Muscle layer of duodenum (tissue), 2 donors: ENCODE results near the gene LBX2.

ENCODE experiments used
- H3K27ac ChIP-seq: one replicate; pipeline ENCODE4 v1.7.0; 2013; ENCODE audit warnings: mild to moderate bottlenecking, low read length
- H3K27me3 ChIP-seq: one replicate; pipeline ENCODE4 v1.7.0; 2013; ENCODE audit warnings: low read depth, mild to moderate bottlenecking, control low read depth, low read length
- H3K36me3 ChIP-seq, 2 donors: one replicate each; pipeline ENCODE4 v1.7.0; 2013; ENCODE audit warnings: low read length in 2 of 2, control low read depth in 1 of 2, mild to moderate bottlenecking in 1 of 2; ENCODE audit not compliant: insufficient read depth in 2 of 2, control insufficient read depth in 1 of 2
- H3K4me1 ChIP-seq, 2 donors: one replicate each; pipeline ENCODE4 v1.7.0; 2013; ENCODE audit warnings: low read length in 2 of 2, mild to moderate bottlenecking in 2 of 2, control low read depth in 1 of 2, moderate library complexity in 1 of 2; ENCODE audit not compliant: insufficient read depth in 2 of 2, control insufficient read depth in 1 of 2
- H3K4me3 ChIP-seq, 2 donors: one replicate each; pipeline ENCODE4 v1.7.0; 2013; ENCODE audit warnings: low read length in 2 of 2, low read depth in 1 of 2, mild to moderate bottlenecking in 1 of 2
- H3K9me3 ChIP-seq, 2 donors: one replicate each; pipeline ENCODE4 v1.7.0; 2013; ENCODE audit warnings: low read length in 2 of 2, control low read depth in 1 of 2, mild to moderate bottlenecking in 1 of 2; ENCODE audit not compliant: control insufficient read depth in 1 of 2
- donor health status: healthy.

LBX2 gene

GRCh38 chr2:74499267-74499939 lies at the start of gene LBX2:
TSS of gene LBX2 (minus strand) at chr2:74499603. CDS start at chr2:74499537, 66 bp downstream.
- H3K4me1 ChIP-seq, result peaks cover 7 to 46% of the 10 kb centered on the region in 2 donors
- H3K4me3 ChIP-seq, result peak within 1 kb of the TSS; percentile 52 to 54
- peaks cover 38% of the 10 kb centered on the region for H3K27me3 ChIP-seq
- no peak within 1 kb of the TSS for H3K27ac ChIP-seq
- H3K36me3 ChIP-seq, result peaks cover 0 to 4% of the 10 kb centered on the region in 2 donors
- no peaks in the 10 kb centered on the region for H3K9me3 ChIP-seq

GRCh38 chr2:74548285-74548899 lies 49.0 kb upstream of the LBX2 start:
- Histone ChIP-seq H3K4me1 (peaks cover 0 to 12% of the 10 kb centered on the region in 2 donors), H3K27ac (no peak overlapping the region), H3K9me3 (no peaks in the 10 kb centered on the region), H3K36me3 (no peaks in the 10 kb centered on the region), H3K27me3 (no peaks in the 10 kb centered on the region), H3K4me3 (peak overlapping the region; percentile 43 to 70)

GRCh38 chr2:74546004-74546403 lies 46.6 kb upstream of the LBX2 start:
- Histone ChIP-seq H3K4me3 (no peak overlapping the region), H3K27ac (no peak overlapping the region), H3K9me3 (no peaks in the 10 kb centered on the region), H3K27me3 (no peaks in the 10 kb centered on the region), H3K4me1 (peaks cover 0 to 12% of the 10 kb centered on the region in 2 donors), H3K36me3 (no peaks in the 10 kb centered on the region)

- H3K27me3 ChIP-seq, result no peaks in the 10 kb centered on the region
- no peak overlapping the region for H3K27ac ChIP-seq
- H3K4me3 ChIP-seq, result no peak overlapping the region
- peaks cover 0 to 6% of the 10 kb centered on the region in 2 donors for H3K4me1 ChIP-seq
- no peaks in the 10 kb centered on the region for H3K36me3 ChIP-seq
- no peaks in the 10 kb centered on the region for H3K9me3 ChIP-seq
Observed at GRCh38 chr2:74544634-74545033, 45.2 kb upstream of the LBX2 start.

GRCh38 chr2:74542978-74543377 lies 43.6 kb upstream of the LBX2 start:
- Histone ChIP-seq H3K27ac (no peak overlapping the region), H3K4me1 (no peaks in the 10 kb centered on the region), H3K36me3 (no peaks in the 10 kb centered on the region), H3K4me3 (no peak overlapping the region), H3K9me3 (no peaks in the 10 kb centered on the region), H3K27me3 (no peaks in the 10 kb centered on the region)

- Histone ChIP-seq H3K36me3 (no peaks in the 10 kb centered on the region), H3K4me3 (no peak overlapping the region), H3K27ac (no peak overlapping the region), H3K27me3 (no peaks in the 10 kb centered on the region), H3K9me3 (no peaks in the 10 kb centered on the region), H3K4me1 (no peaks in the 10 kb centered on the region)
Observed at GRCh38 chr2:74540291-74540690, 40.9 kb upstream of the LBX2 start.

GRCh38 chr2:74538881-74539339 lies 39.5 kb upstream of the LBX2 start:
- H3K4me1 ChIP-seq, result no peaks in the 10 kb centered on the region
- H3K36me3 ChIP-seq, result no peaks in the 10 kb centered on the region
- no peak overlapping the region for H3K4me3 ChIP-seq
- H3K27ac ChIP-seq, result no peak overlapping the region
- H3K9me3 ChIP-seq, result no peaks in the 10 kb centered on the region
- H3K27me3 ChIP-seq, result no peaks in the 10 kb centered on the region

GRCh38 chr2:74537140-74537539 lies 37.7 kb upstream of the LBX2 start:
- Histone ChIP-seq H3K27ac (no peak overlapping the region), H3K4me3 (no peak overlapping the region), H3K36me3 (peaks cover 5 to 12% of the 10 kb centered on the region in 2 donors), H3K9me3 (no peaks in the 10 kb centered on the region), H3K4me1 (no peaks in the 10 kb centered on the region), H3K27me3 (no peaks in the 10 kb centered on the region)

GRCh38 chr2:74536166-74536950 lies 37.0 kb upstream of the LBX2 start:
- no peaks in the 10 kb centered on the region for H3K27me3 ChIP-seq
- no peak overlapping the region for H3K4me3 ChIP-seq
- H3K36me3 ChIP-seq, result peaks cover 5 to 12% of the 10 kb centered on the region in 2 donors
- peaks cover 3 to 4% of the 10 kb centered on the region in 2 donors for H3K4me1 ChIP-seq
- H3K27ac ChIP-seq, result no peak overlapping the region
- H3K9me3 ChIP-seq, result no peaks in the 10 kb centered on the region

GRCh38 chr2:74535440-74535965 lies 36.1 kb upstream of the LBX2 start:
- Histone ChIP-seq H3K4me3 (no peak overlapping the region), H3K27me3 (no peaks in the 10 kb centered on the region), H3K36me3 (peaks cover 5 to 12% of the 10 kb centered on the region in 2 donors), H3K9me3 (no peaks in the 10 kb centered on the region), H3K4me1 (peaks cover 10 to 12% of the 10 kb centered on the region in 2 donors), H3K27ac (no peak overlapping the region)

- H3K36me3 ChIP-seq, result peaks cover 5 to 12% of the 10 kb centered on the region in 2 donors
- no peak overlapping the region for H3K4me3 ChIP-seq
- no peaks in the 10 kb centered on the region for H3K9me3 ChIP-seq
- no peaks in the 10 kb centered on the region for H3K27me3 ChIP-seq
- peaks cover 10 to 12% of the 10 kb centered on the region in 2 donors for H3K4me1 ChIP-seq
- no peak overlapping the region for H3K27ac ChIP-seq
Observed at GRCh38 chr2:74534411-74534810, 35.0 kb upstream of the LBX2 start.
